T-helper 22 cell (primary cell): ENCODE results near the gene CBARP.

Source experiments
- DNase-seq: peaks from one replicate; pipeline ENCODE4 v3.0.0-alpha.2; 2020; ENCODE audit warnings: low read depth

Gene CBARP

GRCh38 chr19:1275260-1275975 lies 37.6 kb upstream of the CBARP start, which contains the start of gene FAM174C:
TSS of gene FAM174C (plus strand) at chr19:1275530. CDS start at chr19:1275550, 20 bp downstream.
- peak; percentile 98 for DNase-seq

GRCh38 chr19:1274852-1275259 lies 37.1 kb upstream of the CBARP start:
- DNase-seq, result no peak

GRCh38 chr19:1274081-1274851 lies 36.5 kb upstream of the CBARP start:
- no peak for DNase-seq

- DNase-seq, result no peak
Observed at GRCh38 chr19:1273263-1274041, 35.6 kb upstream of the CBARP start.

GRCh38 chr19:1272423-1273262 lies 34.8 kb upstream of the CBARP start:
- no peak for DNase-seq

- no peak for DNase-seq
Observed at GRCh38 chr19:1271528-1272422, 34.0 kb upstream of the CBARP start.

GRCh38 chr19:1270854-1271527 lies 33.2 kb upstream of the CBARP start:
- no peak for DNase-seq

- DNase-seq, result no peak
Observed at GRCh38 chr19:1270213-1270853, 32.5 kb upstream of the CBARP start.

GRCh38 chr19:1269478-1270212 lies 31.8 kb upstream of the CBARP start:
- peak; percentile 74 for DNase-seq

GRCh38 chr19:1269065-1269477 lies 31.3 kb upstream of the CBARP start, which contains the start of gene CIRBP:
TSS of gene CIRBP (plus strand) at chr19:1269332. CDS start at chr19:1270934, 1,602 bp downstream.
- DNase-seq, result peak; percentile 100

GRCh38 chr19:1268226-1269064 lies 30.6 kb upstream of the CBARP start:
- no peak for DNase-seq

- DNase-seq, result peak; percentile 37
Observed at GRCh38 chr19:1267477-1268225, 29.8 kb upstream of the CBARP start.

GRCh38 chr19:1266916-1267476 lies 29.2 kb upstream of the CBARP start:
- peak; percentile 36 for DNase-seq

- peak; percentile 79 for DNase-seq
Observed at GRCh38 chr19:1266129-1266915, 28.5 kb upstream of the CBARP start.

GRCh38 chr19:1265615-1266128 lies 27.9 kb upstream of the CBARP start:
- DNase-seq, result peak; percentile 30
